GM21528 (cell line): ENCODE measurements around the gene NNAT.
"Not testable (repeated sequence)": the region's sequence is repeated elsewhere in the genome, so short reads cannot be mapped to it uniquely, and the experiment has no call there.

ENCODE experiments used
- ATAC-seq: cut with Tn5 transposase; IDR thresholded peaks from one replicate; pipeline ENCODE4 v1.9.1; 2021; ENCODE audit warnings: mild to moderate bottlenecking, moderate library complexity; ENCODE audit not compliant: unreplicated experiment, low FRiP score

Gene NNAT

DNA sequence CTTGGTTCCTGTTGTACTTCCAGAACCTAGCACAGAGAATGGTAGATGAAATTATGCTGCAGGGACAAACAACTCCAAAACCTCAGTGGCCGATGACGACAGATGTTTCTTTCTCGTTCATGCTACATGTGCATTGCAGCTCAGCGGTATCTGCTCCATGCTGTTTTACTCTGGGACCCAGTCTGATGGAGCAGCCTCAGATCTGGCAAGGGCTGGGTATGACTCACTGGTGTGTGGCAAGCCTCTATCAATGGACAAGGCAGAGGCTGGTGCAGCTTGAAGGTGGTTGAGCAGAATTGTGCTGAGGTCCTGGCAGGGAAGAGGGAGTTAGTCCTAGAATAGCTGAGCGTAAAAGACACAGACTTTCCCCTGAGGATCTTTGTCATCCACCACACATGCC is 17.0 kb downstream of the NNAT start:
- ATAC-seq, result no peak

DNA sequence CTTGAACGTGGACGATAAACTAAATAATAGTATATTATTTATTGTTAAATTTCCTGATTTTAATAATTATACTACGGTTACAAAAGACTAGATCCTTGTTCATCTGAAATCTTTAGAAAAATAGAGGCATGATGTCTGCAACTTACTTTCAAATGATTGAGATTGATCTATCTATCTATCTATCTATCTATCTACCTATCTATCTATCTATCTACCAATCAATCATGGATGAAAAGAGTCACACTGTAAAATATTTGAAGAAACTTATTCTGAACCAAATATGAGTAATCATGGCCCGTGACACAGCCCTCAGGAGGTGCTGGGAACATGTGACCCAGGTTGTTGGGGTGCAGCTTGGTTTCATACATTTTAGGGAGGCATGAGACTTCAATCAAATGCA is 18.4 kb downstream of the NNAT start:
- no peak for ATAC-seq

GRCh38 chr20:37540001-37540400 is 19.0 kb downstream of the NNAT start:
- ATAC-seq, result no peak

DNA sequence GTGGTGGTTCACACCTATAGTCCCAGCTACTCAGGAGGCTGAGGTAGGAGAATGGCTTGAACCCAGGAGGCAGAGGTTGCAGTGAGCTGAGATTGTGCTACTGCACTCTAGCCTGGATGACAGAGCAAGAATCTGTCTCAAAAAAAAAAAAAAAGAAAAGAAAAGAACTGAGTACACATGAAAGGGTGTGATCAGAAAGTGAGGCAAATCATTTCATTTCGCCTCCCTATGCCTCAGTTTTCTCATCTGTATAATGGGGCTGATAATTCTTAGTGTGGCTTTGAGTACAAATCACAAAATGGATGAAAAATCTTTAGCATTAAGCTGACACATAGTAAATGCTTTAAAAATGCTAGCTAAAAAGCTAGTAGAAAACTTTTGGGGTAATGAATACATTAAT is 19.8 kb downstream of the NNAT start:
- not testable (repeated sequence) for ATAC-seq

GRCh38 chr20:37541326-37541725 is 20.3 kb downstream of the NNAT start:
- no peak for ATAC-seq

DNA sequence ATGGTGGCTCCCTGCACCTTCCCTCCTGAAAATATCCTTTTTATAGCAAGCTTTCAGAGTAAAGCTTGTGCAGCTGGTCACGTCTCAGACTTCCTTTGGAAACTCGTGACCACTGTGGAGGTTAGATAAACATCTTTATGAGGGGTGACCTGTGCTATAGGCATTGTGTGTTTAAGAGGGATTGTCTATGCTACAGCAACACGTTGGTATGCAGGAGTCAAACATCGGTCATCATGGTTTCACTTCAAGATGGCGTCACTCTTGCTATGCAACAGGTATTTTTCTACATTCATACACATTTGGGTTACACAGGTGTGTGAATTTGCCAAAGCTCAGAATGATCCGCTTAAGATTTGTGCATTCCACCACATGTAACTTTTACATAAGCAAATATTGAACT is 21.2 kb downstream of the NNAT start:
- ATAC-seq, result no peak

DNA sequence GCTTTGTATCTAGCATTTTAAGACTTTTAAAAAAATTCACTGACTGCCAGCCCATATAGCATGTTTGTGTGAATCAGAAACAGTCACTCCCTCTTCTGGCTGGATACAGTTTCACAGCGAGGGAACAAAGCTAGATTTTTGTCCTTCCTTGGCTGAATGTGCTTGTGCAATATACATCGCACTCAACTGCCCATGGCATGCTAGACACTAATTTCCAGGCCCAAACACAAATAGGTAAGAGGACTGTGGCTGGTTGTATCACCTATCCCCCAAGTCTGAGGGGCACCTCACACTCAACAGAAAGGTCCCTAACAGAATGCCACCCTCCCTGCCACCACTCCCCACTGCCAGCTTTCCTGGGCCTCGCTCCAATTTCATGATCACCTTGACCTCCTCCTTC is 22.8 kb downstream of the NNAT start:
- no peak for ATAC-seq

- ATAC-seq, result no peak
These were observed 23.3 kb downstream of the NNAT start for GRCh38 chr20:37544386-37544785.

DNA sequence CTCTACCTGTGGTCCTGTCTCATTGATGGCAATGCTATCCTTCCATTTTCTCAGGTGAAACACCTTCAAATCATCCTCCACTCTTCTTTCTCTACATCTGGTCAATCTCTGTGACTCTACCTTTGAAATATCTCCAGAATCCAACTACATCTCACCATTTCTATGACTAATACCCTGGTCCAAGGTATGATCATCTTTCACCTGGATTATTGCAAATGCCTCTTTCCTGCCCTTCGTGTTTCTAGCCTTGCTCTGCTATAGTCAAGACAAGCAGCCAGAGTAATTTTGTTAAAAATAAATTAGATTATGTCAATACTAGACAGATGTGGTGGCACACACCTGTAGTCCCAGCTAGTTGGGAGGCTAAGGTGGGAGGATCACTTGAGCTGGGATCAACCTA is 24.5 kb downstream of the NNAT start:
- ATAC-seq, result no peak

- ATAC-seq, result no peak
These were observed 26.9 kb downstream of the NNAT start for GRCh38 chr20:37547912-37548311.

- ATAC-seq, result not testable (repeated sequence)
These were observed 29.3 kb downstream of the NNAT start for GRCh38 chr20:37550101-37550920.

DNA sequence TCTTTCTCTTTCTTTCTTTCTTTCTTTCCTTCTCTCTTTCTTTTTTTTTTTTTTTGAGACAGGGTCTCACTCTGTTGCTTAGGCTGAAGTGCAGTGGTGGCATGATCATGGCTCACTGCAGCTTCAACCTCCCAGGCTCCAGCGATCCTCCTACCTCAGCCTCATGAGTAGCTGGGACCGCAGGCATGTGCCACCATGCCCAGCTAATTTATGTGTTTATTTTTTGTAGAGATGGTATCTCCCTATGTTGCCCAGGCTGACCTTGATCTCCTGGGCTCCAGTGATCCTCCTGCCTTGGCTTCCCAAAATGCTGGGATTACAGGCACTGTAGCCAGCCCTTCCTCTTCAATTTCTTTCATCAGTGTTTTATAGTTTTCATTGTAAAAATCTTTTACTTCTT is 30.6 kb downstream of the NNAT start:
- ATAC-seq, result not testable (repeated sequence)

DNA sequence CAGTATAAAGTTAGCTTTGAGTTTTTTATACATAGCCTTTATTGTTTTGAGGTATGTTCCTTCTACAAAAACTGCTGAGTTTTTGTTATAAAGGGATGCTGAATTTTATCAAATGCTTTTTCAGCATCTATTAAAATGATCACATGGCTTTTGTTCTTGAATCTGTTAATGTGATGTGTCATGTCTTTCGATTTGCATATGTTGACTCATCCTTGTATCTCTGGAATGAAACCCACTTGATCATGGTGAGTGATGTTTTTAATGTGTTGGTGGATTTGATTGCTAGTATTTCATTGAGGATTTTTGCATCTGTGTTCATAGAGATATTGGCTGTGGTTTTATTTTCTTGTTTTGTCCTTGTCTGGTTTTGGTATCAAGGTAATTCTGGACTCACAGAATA is 31.4 kb downstream of the NNAT start:
- no peak for ATAC-seq

DNA sequence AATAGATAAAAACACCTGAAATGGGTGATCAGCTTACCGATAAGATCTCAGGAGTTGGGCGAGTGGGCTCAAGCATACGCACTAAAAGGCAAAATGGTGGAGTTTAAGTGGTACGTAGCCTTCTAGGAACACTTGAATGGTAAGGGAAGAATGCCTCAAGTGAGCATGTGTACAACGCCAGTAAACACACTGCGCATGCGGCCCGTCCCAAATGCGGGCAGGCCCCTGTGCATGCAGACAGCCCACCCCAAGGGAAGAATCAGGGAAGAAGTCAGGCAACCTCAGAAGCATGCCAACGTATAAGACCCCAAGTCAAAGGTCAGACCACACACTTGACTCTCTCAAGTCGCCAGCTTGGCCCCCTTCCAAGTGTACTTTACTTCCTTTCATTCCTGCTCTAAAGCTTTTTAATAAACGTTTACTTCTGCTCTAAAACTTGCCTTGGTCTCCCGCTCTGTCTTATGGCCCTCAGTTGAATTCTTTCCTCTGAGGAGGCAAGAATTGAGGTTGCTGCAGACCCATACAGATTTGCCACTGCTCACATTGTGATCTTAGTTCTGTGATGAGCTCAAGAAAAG is 33.8 kb downstream of the NNAT start:
- ATAC-seq, result not testable (repeated sequence)

DNA sequence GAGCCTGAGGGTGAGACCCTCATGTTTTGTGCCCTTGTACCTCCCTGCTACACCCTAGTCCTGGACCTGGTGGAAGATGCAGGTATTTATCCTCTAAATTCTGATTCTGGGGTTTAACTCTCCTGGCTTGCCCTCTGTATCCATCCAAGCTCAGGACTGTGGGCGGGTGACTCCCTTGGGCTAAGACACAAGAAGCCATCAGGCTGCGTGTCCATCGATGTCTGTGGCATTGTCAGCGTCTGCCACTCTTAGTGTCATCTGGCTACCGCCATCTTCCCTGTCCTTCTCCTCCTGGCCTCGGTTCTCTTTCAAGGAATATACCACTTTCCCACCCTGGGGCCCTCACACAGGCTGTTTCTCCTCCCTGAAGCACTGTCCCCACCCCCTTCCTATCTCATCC is 35.5 kb downstream of the NNAT start:
- no peak for ATAC-seq

- no peak for ATAC-seq
These were observed 37.3 kb downstream of the NNAT start for GRCh38 chr20:37558306-37558705.

- no peak for ATAC-seq
These were observed 37.7 kb downstream of the NNAT start for GRCh38 chr20:37558779-37559178.

DNA sequence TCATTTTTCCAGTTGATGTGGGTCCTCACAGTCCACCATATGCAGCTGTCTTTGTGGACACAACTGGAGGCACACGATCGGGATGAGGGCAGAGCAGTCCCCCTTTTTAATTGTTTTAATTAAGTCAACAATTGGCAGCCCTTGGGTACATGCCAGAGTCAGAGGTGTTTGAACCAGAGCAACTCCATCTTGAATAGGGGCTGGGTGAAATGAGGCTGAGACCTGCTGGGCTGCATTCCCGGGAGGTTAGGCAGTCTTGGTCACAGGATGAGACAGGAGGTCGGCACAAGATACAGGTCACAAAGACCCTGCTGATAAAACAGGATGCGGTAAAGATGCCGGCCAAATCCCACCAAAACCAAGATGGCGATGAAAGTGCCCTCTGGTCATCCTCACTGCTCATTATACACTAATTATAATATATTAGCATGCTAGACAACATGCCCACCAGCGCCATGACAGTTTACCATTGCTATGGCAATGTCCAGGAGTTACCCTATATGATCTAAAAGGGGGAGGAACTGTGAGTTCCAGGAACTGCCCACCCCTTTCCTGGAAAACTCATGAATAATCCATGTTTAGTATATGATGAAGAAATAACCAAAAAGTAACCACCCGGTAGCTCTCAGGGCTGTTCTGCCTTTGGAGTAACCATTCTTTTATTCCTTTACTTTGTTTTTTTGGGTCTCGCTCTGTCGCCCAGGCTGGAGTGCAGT is 38.4 kb downstream of the NNAT start:
- ATAC-seq, result no peak

DNA sequence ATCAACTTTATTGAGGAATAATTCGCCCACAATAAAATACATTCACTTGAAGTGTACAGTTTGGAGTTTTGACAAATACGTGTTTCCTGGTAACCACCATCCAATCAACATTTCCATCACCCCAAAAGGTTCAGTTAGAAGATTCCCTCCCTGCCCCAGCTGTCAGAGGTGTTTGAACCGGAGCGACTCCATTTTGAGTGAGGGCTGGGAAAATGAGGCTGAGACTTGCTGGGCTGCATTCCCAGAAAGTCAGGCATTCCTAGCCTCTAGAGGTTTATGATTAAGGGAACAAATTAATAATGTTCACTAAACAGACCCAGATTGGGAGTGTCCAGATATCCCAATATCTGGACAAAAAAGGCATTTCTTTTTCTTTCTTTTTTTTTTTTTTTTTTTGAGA is 39.6 kb downstream of the NNAT start:
- ATAC-seq, result no peak

- no peak for ATAC-seq
These were observed 41.8 kb downstream of the NNAT start for GRCh38 chr20:37562695-37563480.

GRCh38 chr20:37564016-37564387 is 43.0 kb downstream of the NNAT start:
- ATAC-seq, result no peak
